Dermis microvascular lymphatic vessel endothelial cell (primary cell): ENCODE measurements around the gene SESN3. TPM values are rescaled to one million over a fixed set of nuclear protein-coding genes. Genes with fewer than 3 reads are reported as not detected.
"Not testable (repeated sequence)": the region's sequence is repeated elsewhere in the genome, so short reads cannot be mapped to it uniquely, and the experiment has no call there.

Experiments
- DNase-seq, 2 donors: peaks; one replicate each; pipeline versions ENCODE4 v3.0.0 to v3.0.0-alpha.2; 2010; ENCODE audit warnings: low read depth in 2 of 2
- total RNA-seq: library from RNA; depleted of rRNA; stranded (reverse); fragments of >200 nt; gene quantifications from 2 replicates; pipeline ENCODE4 v1.2.1, GENCODE V29; 2014

SESN3 gene
- total RNA-seq, 1 donor from 2014 or later = 23.2 TPM

GRCh38 chr11:95222817-95223216 lies 8.2 kb downstream of the SESN3 start:
- DNase-seq = no peak

- no peak for DNase-seq
Measured at GRCh38 chr11:95219599-95219998, 11.4 kb downstream of the SESN3 start.

GRCh38 chr11:95218149-95218548 lies 12.9 kb downstream of the SESN3 start:
- DNase-seq = no peak

- DNase-seq = no peak
Measured at GRCh38 chr11:95212609-95213008, 18.4 kb downstream of the SESN3 start.

GRCh38 chr11:95209535-95209934 lies 21.5 kb downstream of the SESN3 start:
- DNase-seq = not testable (repeated sequence)

DNA sequence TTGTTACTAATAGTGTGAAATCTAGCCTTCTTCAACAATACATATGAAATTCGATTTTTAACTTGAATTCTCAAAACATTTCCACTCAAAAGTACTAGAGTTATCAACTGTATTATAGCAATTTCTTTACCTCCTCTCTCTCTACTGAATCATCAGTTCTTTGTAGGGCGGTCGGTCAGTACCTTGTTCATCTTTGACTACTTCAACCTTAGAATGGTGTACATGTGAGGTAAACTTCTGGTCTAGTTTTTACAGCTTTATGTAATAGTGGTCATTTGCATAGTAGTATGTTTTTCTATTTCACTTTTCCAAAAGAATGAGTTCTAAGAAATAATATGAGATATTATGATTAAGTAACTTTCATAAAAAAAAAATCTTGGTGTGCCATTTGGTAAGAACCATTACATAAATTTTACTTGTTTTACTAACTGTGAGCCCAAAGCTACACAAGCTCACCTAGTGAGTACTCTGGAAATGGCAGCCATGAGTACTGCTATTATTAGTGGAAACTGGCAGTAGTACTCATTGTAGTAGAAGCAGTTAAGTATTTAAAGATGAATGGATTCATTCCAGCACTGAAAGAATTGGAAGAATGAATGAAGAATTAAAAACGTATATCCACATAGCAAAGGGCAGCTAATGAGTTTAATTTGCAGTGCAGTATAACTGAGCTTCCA lies 30.1 kb downstream of the SESN3 start:
- no peak for DNase-seq

- DNase-seq = no peak
Measured at GRCh38 chr11:95195831-95196230, 35.2 kb downstream of the SESN3 start.

- no peak for DNase-seq
Measured at GRCh38 chr11:95193541-95193940, 37.5 kb downstream of the SESN3 start.

GRCh38 chr11:95192717-95193116 lies 38.3 kb downstream of the SESN3 start:
- no peak for DNase-seq

DNA sequence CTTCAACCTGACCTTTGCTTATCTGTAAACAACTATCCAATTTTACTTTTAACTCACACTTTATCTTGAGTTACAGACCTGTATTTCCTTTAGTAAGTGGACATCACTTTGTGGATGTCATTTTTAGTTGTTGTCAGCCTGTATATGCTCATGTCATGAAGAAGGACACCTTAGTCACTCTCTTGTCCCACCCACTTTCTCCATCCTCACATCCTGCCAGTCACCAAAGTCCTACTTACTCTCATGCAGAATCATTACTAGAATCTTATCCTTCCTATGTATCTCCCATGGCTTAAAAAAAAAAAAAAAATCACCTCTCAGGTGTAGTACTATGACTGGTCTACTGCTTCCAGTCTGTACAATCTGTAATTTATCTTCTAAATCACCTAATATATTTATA lies 43.3 kb downstream of the SESN3 start:
- no peak for DNase-seq

GRCh38 chr11:95182397-95182796 lies 48.6 kb downstream of the SESN3 start:
- DNase-seq = no peak

- DNase-seq = no peak
Measured at GRCh38 chr11:95175818-95176380, 55.1 kb downstream of the SESN3 start.

- DNase-seq = no peak
Measured at GRCh38 chr11:95170294-95170693, 60.7 kb downstream of the SESN3 start.

DNA sequence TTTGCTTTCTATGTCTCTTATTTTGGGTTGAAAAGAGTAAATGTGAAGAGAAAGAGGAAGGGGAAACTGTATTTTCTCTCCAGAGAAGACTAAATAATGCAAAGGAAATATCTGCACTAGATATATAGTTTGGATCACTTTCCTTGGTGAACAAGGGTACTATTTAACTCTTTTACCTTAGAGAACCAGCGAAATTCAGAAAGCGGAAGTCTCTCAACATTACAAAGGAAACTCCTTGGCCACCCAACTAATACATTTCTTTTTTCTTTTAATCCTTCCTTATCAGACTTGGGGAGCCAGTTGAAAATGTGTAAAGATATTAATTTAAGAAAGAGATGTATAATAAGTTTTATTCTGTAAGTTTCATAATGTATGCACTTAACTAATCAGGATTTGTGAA lies 64.2 kb downstream of the SESN3 start:
- DNase-seq = no peak

DNA sequence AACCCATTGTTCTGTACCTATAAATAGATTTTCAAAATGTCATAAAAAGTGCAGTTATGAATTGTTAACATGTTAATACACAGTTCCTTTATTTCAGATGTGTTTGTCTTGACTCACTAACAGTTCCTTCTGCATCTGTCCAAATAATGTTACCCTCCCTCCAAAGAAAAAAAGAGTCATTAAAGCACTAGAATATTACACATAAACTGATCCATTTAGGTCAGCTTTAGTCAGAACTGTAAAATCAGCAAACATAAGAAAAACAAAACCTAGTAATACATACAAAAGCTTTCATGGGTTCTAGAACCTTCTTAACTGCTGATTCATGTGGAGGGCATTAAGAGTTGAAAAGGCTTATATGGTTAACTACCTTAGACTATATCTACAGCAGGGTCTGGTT lies 65.4 kb downstream of the SESN3 start:
- no peak for DNase-seq

DNA sequence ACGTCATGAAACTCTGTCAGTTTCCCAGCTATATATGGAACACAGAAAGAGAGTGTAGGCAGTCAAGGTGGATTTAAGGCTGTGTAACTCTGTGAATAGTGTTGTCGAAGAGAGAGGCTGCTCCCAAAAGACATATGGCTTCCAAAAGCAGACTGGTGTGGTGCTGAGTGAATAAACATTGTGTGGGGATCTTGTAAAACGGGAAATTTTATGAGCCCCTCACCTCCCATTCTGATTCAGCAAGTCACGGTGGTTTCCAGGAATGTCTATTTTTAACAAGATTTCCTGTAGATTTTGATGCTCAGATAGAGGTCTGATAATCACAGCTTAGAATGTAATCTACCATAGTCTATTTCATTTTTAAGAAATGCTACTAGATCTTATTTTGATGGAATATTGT lies 67.9 kb downstream of the SESN3 start:
- DNase-seq = no peak

DNA sequence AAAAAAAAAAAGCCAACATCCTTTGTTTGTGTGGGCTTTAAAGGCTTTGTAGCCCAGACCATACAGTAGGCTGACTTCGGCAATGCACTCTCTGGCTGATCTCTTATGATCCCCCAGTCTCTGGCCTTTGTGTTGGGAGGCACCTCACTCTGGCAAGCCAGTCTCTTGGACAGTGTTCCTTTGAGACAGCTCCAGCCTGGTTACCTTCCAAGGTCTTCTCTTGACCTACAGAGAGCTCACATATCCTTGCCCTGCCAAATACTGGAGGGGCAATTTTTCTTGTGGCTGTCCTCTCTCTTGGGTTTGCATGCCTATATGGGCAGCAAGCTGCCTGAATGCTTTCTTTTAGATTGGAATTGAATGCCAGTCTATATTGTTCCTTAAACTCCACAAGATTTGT lies 69.8 kb downstream of the SESN3 start:
- DNase-seq = no peak

DNA sequence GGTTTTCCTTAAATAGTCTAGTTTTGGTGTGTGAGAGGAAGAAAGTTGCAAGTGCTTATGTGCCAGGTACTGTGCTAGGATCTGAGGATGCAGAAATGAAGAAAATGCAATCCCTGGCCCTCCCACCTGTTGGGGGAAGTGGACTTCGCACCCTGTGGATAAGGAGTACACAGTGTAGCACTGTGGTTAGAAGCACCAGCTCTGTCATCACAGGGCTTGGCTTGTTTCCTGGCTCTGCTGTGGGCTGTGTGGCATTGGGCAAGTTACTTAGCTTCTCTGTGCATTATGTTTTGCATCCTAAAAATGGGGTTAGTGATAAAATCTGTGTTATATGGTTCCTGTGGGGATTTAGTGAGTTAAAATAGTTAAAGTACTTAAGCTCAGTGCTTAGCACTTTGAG lies 73.2 kb downstream of the SESN3 start:
- no peak for DNase-seq

GRCh38 chr11:95156916-95157541 lies 74.0 kb downstream of the SESN3 start:
- no peak for DNase-seq

- DNase-seq = no peak
Measured at GRCh38 chr11:95156133-95156721, 74.8 kb downstream of the SESN3 start.

DNA sequence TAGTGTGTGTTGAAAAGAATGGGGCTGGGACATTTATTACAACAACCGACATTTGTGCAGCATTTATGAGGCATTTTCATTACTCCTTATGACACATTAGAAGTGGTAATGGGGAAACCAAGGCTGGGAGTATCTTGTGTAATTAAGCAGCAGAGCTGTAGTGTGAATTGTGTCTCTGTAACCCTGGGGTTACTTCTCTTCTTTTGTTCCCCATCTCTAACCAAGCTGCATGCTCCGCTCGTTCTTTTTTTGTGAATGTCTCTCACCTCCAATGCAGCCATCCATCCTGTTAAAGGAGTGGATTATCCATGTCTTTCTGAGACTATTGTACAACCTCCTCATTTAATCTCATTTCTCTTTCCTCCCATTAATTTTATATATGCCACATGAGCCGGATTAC lies 75.6 kb downstream of the SESN3 start:
- no peak for DNase-seq

DNA sequence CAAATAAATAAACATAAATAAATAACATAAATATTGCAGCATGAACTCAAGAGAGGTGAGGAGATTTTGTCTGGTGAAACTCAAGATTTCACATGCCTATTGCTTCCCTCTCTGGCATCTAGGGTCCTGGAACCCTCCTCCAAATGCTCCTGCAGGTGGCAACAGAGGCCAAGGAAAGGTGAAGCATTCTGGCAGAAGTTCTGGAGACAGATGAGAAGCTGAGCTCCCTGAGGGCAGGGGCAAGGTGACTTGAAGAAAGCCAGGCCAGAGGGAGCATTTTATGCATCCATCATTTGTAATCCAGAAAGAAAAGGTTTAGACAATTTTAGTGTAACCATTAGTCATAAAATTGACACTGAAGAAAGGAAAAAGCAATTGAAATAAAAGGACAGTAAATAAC lies 76.5 kb downstream of the SESN3 start:
- peak in 1 of 2 donors; percentile 33 for DNase-seq

- DNase-seq = no peak
Measured at GRCh38 chr11:95153857-95154246, 77.2 kb downstream of the SESN3 start.
